ENCODE results near the gene LPP.

GRCh38 chr3:188470508-188471130 is 316.7 kb downstream of the LPP start:
- TF ChIP-seq EZH2 (IDR thresholded peaks at IDR 0.05), result no peak
- no peak for TF ChIP-seq CEBPB (IDR thresholded peaks at IDR 0.05; ENCODE audit: low read depth)
- TF ChIP-seq POLR2A (IDR thresholded peaks at IDR 0.05; ENCODE audit: borderline replicate concordance, extremely low read depth, insufficient read depth, insufficient read length), result no peak
- TF ChIP-seq, protein P1, sequence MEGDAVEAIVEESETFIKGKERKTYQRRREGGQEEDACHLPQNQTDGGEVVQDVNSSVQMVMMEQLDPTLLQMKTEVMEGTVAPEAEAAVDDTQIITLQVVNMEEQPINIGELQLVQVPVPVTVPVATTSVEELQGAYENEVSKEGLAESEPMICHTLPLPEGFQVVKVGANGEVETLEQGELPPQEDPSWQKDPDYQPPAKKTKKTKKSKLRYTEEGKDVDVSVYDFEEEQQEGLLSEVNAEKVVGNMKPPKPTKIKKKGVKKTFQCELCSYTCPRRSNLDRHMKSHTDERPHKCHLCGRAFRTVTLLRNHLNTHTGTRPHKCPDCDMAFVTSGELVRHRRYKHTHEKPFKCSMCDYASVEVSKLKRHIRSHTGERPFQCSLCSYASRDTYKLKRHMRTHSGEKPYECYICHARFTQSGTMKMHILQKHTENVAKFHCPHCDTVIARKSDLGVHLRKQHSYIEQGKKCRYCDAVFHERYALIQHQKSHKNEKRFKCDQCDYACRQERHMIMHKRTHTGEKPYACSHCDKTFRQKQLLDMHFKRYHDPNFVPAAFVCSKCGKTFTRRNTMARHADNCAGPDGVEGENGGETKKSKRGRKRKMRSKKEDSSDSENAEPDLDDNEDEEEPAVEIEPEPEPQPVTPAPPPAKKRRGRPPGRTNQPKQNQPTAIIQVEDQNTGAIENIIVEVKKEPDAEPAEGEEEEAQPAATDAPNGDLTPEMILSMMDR (IDR thresholded peaks at IDR 0.05 in 2 of 3, conservative IDR thresholded peaks at IDR 0.05 in 1 of 3; ENCODE audit: borderline replicate concordance in 1 of 3, insufficient read depth in 1 of 3, low read depth in 2 of 3, low read length in 2 of 3), result no peak
- no peak for TF ChIP-seq REST (IDR thresholded peaks at IDR 0.05; ENCODE audit: low read depth)
